Smooth muscle cell (in vitro differentiated cells): ENCODE measurements around the gene PLEKHG5. TPM values are rescaled to one million over a fixed set of nuclear protein-coding genes. Genes with fewer than 3 reads are reported as not detected.
A peak's percentile ranks its signal among the peaks of the same experiment; 100 is the strongest.

Experiments
- DNase-seq: peaks from one replicate; lab custom pipeline; 2025; ENCODE audit not compliant: unreplicated experiment; lab: John Stamatoyannopoulos, UW
- H2AFZ ChIP-seq: fragments of 200-600 bp; sonication (generic); 2 replicates; pipeline ENCODE4 v1.6.0; 2016; ENCODE audit warnings: antibody characterized with exemption, low read depth, mild to moderate bottlenecking
- H3F3A ChIP-seq: fragments of 200-600 bp; sonication (generic); 2 replicates; pipeline ENCODE4 v1.6.0; 2017; ENCODE audit warnings: antibody characterized with exemption, low read depth
- H3K27ac ChIP-seq: fragments of 200-600 bp; sonication (generic); 2 replicates; pipeline ENCODE4 v1.5.1; 2016; ENCODE audit warnings: low read depth, mild to moderate bottlenecking
- H3K27me3 ChIP-seq: fragments of 200-600 bp; sonication (generic); 2 replicates; pipeline ENCODE4 v1.6.1; 2016; ENCODE audit warnings: low read depth, mild to moderate bottlenecking
- H3K36me3 ChIP-seq: fragments of 200-600 bp; sonication (generic); 2 replicates; pipeline ENCODE4 v1.5.1; 2016; ENCODE audit warnings: low read depth
- H3K4me1 ChIP-seq: fragments of 200-600 bp; sonication (generic); 2 replicates; pipeline ENCODE4 v1.5.1; 2016; ENCODE audit warnings: low read depth
- H3K4me2 ChIP-seq: fragments of 200-600 bp; sonication (generic); 2 replicates; pipeline ENCODE4 v1.6.0; 2016; ENCODE audit warnings: mild to moderate bottlenecking
- H3K4me3 ChIP-seq: fragments of 200-600 bp; sonication (generic); 2 replicates; pipeline ENCODE4 v1.5.1; 2016; ENCODE audit warnings: mild to moderate bottlenecking
- H3K79me2 ChIP-seq: fragments of 200-600 bp; sonication (generic); 2 replicates; pipeline ENCODE4 v1.6.0; 2016; ENCODE audit warnings: low read depth, mild to moderate bottlenecking
- H3K9ac ChIP-seq: fragments of 200-600 bp; sonication (generic); 2 replicates; pipeline ENCODE4 v1.6.0; 2016; ENCODE audit warnings: low read depth
- H3K9me3 ChIP-seq: fragments of 200-600 bp; sonication (generic); replicated peaks from 2 replicates; pipeline ENCODE4 v1.5.1; 2016; ENCODE audit warnings: low read depth
- H4K20me1 ChIP-seq: fragments of 200-600 bp; sonication (generic); 2 replicates; pipeline ENCODE4 v1.6.0; 2016; ENCODE audit warnings: low read depth
- WGBS: methylation state at CpG from one replicate; pipeline ENCODE4 v1.1.7; 2016; ENCODE audit warnings: low lambda C conversion rate; 5-methylcytosine and 5-hydroxymethylcytosine counted together
- polyA plus RNA-seq: library from polyadenylated mRNA; unstranded; fragments of >200 nt; fragmentation: Nextera tagmentation; extraction: Ambion mirVana; gene quantifications from 2 replicates; pipeline ENCODE4 v1.2.1, GENCODE V29; 2016
- total RNA-seq: library from RNA; depleted of rRNA; stranded (reverse); fragments of >200 nt; gene quantifications from 2 replicates; pipeline ENCODE4 v1.2.3, GENCODE V29; 2014
- TF ChIP-seq, protein P1 (sequence below): fragments of 200-600 bp; sonication (generic); IDR thresholded peaks from 2 replicates; pipeline ENCODE4 v1.5.1; 2017; ENCODE audit warnings: borderline replicate concordance, mild to moderate bottlenecking, antibody characterized with exemption; ENCODE audit not compliant: insufficient read depth, poor library complexity, severe bottlenecking

Gene PLEKHG5
- total and polyA plus RNA-seq, 2 experiments from 2014 or later, result 10.6 to 14.5 TPM

- Histone ChIP-seq H3K4me1 (peaks cover 9% of the 10 kb centered on the region), H3K27me3 (no peaks in the 10 kb centered on the region), H3K79me2 (no peaks in the 10 kb centered on the region), H3K4me2 (peak overlapping the region; percentile 100), H3K9me3 (no peaks in the 10 kb centered on the region), H3K4me3 (no peak overlapping the region), H3K27ac (peak overlapping the region; percentile 64), H4K20me1 (peaks cover 7% of the 10 kb centered on the region), H3F3A (peaks cover 8% of the 10 kb centered on the region), H2AFZ (no peak overlapping the region), H3K9ac (no peak overlapping the region), H3K36me3 (no peaks in the 10 kb centered on the region)
- WGBS, result 90% methylated on average over 10 of the region's 10 CpGs
- TF ChIP-seq, protein P1, sequence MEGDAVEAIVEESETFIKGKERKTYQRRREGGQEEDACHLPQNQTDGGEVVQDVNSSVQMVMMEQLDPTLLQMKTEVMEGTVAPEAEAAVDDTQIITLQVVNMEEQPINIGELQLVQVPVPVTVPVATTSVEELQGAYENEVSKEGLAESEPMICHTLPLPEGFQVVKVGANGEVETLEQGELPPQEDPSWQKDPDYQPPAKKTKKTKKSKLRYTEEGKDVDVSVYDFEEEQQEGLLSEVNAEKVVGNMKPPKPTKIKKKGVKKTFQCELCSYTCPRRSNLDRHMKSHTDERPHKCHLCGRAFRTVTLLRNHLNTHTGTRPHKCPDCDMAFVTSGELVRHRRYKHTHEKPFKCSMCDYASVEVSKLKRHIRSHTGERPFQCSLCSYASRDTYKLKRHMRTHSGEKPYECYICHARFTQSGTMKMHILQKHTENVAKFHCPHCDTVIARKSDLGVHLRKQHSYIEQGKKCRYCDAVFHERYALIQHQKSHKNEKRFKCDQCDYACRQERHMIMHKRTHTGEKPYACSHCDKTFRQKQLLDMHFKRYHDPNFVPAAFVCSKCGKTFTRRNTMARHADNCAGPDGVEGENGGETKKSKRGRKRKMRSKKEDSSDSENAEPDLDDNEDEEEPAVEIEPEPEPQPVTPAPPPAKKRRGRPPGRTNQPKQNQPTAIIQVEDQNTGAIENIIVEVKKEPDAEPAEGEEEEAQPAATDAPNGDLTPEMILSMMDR, result no peak
- DNase-seq, result no peak
These were observed 499 bp upstream of the PLEKHG5 start for GRCh38 chr1:6491966-6492365.

GRCh38 chr1:6491081-6491449 lies 402 bp downstream of the PLEKHG5 start:
- Histone ChIP-seq H3K27me3 (peaks cover 3% of the 10 kb centered on the region), H3K4me3 (peak overlapping the region; percentile 68), H3K9ac (peak overlapping the region; percentile 74), H3K4me2 (peak overlapping the region; percentile 100), H3K36me3 (no peaks in the 10 kb centered on the region), H3K27ac (peak overlapping the region; percentile 64), H2AFZ (peak overlapping the region; percentile 96), H4K20me1 (peaks cover 10% of the 10 kb centered on the region), H3F3A (peaks cover 8% of the 10 kb centered on the region), H3K4me1 (peaks cover 3% of the 10 kb centered on the region), H3K79me2 (no peaks in the 10 kb centered on the region), H3K9me3 (no peaks in the 10 kb centered on the region)
- DNase-seq, result no peak
- 19% methylated on average over 6 of the region's 6 CpGs for WGBS
- TF ChIP-seq, protein P1, result no peak

DNA sequence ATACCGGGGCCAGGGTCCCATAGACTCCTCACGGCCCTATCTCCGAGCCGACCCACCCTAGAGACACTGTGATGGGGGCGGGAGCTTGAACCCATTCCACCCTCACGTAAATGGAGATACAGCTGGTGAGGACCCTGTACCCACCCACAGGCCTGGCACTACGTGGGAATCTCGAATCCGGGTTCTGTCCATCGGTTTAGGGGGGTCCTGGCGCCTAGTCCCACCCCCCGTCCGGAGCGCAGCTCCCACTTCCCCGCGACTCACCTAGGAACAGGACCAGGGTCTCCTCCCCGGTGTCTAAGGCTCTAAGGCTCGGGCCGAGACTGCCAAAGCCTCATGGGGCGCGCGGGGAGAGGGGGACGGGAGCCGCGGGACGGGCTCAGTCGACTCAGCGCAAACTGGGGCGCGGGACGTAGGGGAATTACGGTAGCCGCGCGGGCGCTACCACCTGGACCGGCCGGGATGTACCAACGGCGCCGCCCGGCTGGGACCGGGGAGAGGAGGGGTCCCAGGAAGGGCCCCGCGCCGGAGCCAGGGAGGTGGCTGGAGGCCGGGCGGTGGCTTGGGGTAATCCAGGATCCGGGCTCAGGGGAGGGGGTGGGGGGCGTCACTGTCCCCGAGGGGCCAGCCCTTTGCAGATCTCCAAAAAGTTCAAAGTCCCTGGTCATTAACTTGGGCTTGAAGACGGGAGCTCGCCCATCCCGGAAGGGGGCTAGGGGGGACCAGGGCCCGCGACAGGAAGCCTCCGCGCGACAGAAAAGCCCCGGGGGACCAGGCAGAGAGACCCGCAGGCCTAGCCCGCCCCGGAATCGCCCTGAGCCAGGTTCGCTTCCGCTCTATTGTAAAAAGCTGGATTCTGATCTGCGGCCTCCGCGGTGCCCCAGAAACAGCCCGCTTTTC lies 1.0 kb downstream of the PLEKHG5 start:
- Histone ChIP-seq H3K9ac (peak overlapping the region; percentile 74), H3K4me1 (peaks cover 7% of the 10 kb centered on the region), H3K4me3 (peak overlapping the region; percentile 68), H2AFZ (peak overlapping the region; percentile 96), H4K20me1 (peaks cover 15% of the 10 kb centered on the region), H3K9me3 (no peaks in the 10 kb centered on the region), H3K27ac (peak overlapping the region; percentile 64), H3K79me2 (no peaks in the 10 kb centered on the region), H3K36me3 (no peaks in the 10 kb centered on the region), H3K27me3 (peaks cover 7% of the 10 kb centered on the region), H3K4me2 (peak overlapping the region; percentile 100), H3F3A (peaks cover 8% of the 10 kb centered on the region)
- no peak for DNase-seq
- 2% methylated on average over 47 of the region's 70 CpGs for WGBS
- TF ChIP-seq, protein P1, result no peak
